Fibroblast of lung (primary cell): ENCODE data around the gene KIF26B.

ENCODE experiments used
- EZH2 ChIP-seq: IDR thresholded peaks from 2 replicates; pipeline ENCODE4 v1.5.1; 2012; ENCODE audit warnings: low read length, control low read depth, mild to moderate bottlenecking; ENCODE audit errors: missing control alignments
- TF ChIP-seq, protein P1 (sequence below), 2 donors: IDR thresholded peaks in 1 of 2; conservative IDR thresholded peaks in 1 of 2; 1 replicate in 1 of 2; 2 replicates in 1 of 2; pipeline ENCODE4 v1.5.1; 2011 to 2012; ENCODE audit warnings: low read length in 2 of 2, control low read depth in 1 of 2, inconsistent platforms in 1 of 2, low read depth in 1 of 2, mild to moderate bottlenecking in 1 of 2

DNA sequence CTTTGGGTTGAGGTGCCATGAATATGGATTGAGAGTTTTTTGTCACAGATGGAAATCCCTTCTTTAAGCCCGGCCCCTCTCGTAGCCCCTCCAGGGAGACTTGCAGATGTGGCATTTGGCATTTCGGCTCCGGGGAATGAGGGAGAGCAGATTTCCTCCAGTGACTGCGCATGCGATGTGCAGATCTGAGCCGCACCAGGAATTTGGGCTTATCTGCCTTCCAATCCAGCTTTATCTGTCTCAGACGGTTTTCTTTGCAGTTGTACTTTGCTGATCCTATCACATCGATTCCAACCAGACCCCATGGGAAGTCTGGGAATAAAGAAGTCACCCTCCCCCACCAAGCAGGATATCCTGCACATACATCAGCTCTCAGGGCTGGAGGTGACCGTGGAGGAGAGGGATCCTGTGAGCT lies 11.7 kb downstream of the KIF26B start:
- TF ChIP-seq, protein P1, sequence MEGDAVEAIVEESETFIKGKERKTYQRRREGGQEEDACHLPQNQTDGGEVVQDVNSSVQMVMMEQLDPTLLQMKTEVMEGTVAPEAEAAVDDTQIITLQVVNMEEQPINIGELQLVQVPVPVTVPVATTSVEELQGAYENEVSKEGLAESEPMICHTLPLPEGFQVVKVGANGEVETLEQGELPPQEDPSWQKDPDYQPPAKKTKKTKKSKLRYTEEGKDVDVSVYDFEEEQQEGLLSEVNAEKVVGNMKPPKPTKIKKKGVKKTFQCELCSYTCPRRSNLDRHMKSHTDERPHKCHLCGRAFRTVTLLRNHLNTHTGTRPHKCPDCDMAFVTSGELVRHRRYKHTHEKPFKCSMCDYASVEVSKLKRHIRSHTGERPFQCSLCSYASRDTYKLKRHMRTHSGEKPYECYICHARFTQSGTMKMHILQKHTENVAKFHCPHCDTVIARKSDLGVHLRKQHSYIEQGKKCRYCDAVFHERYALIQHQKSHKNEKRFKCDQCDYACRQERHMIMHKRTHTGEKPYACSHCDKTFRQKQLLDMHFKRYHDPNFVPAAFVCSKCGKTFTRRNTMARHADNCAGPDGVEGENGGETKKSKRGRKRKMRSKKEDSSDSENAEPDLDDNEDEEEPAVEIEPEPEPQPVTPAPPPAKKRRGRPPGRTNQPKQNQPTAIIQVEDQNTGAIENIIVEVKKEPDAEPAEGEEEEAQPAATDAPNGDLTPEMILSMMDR (conservative IDR thresholded peaks at IDR 0.05 in 1 of 2, IDR thresholded peaks at IDR 0.05 in 1 of 2; ENCODE audit: low read depth in 1 of 2, low read length in 2 of 2), result no peak
- no peak for TF ChIP-seq EZH2
